ENCODE data around the gene PROSER1.
"Not testable (repeated sequence)": the region's sequence is repeated elsewhere in the genome, so short reads cannot be mapped to it uniquely, and the experiment has no call there.

Gene PROSER1

DNA sequence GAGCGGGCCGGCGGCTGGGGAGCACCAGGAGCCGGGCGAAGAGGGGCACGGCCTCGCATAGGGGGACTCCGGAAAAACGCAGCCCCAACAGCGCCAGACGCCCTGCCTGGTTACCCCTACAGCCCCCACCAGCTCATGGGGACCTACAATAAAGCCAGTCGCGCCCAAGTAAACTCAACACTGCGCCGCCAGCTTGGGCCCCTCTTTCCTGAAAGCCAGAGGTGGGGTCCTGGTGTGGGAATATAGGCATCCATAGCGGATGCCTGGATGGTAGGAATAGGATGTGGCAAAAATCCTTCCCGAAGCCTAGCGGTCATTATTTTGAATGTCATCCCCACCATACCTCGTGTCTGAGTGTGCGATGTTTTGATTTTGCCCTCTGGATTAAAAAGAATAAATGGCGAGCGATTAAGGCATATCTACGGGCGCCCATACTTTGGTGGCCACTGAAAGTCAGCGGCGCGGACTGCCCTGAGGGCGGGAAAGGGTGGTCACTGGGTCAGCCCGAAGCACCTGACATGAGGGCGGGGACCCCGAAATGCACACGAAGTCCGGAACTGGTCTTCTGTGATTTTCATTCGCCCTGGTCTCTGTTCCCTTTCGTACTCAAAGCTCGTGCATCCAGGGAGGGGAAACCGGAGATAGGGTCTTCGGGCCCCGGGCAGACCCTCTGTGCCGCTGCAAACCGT is at the start of gene PROSER1, which contains the start of gene NHLRC3:
Gene PROSER1 (minus strand): TSS at position 210 of the 689 bp plus-strand sequence. CDS start 847 bp downstream, outside the sequence.
Gene NHLRC3 (plus strand): TSS at position 577 of the 689 bp plus-strand sequence. CDS start 184 bp downstream, outside the sequence.
- DNase-seq (ENCODE audit: low read depth, low spot score), result peak; percentile 95

DNA sequence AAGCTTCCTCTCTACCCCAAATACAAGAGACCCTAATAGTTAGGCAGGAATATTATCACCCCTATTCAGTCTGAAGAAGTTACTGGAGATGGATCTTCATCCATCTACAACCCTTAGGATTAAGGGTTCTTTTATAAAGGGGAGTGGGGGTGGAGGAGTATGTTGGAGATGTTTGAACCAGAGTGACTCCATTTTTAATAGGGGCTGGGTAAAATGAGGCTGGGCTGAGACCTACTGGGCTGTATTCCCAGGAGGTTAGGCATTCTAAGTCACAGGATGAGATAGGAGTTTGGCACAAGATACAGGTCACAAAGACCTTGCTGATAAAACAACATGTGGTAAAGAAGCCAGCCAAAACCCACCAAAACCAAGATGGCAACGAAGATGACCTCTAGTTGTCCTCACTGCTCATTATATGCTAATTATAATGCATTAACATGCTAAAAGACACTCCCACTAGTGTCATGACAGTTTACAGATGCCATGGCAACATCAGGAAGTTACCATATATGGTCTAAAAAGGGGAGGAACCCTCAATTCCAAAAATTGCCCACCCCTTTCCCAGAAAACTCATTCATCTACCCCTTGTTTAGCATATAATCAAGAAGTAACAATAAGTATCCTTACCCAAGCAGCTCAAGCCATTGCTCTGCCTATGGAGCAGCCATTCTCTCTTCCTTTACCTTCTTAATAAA is 48.5 kb upstream of the PROSER1 start:
- DNase-seq (ENCODE audit: low read depth, low spot score), result not testable (repeated sequence)

DNA sequence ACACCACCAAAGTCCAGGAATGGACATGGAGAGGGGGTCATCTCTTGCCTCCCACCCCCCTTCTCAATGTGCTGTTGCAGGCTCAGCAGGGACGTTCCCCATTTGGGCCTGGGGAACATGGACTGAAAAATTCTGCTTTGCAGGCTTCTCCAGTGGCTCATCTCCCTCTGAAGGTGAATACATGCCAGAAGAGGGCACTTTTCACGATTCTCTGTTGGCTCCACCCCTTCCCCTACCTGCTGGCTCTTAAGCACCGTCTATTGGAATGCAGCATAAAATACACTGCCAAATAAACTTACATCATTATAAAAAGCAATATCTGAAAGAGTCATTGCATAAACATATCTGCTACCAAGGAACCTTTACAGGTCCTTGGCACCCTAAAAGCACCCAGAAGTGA is 36.1 kb upstream of the PROSER1 start:
- DNase-seq (ENCODE audit: low read depth, low spot score), result no peak

DNA sequence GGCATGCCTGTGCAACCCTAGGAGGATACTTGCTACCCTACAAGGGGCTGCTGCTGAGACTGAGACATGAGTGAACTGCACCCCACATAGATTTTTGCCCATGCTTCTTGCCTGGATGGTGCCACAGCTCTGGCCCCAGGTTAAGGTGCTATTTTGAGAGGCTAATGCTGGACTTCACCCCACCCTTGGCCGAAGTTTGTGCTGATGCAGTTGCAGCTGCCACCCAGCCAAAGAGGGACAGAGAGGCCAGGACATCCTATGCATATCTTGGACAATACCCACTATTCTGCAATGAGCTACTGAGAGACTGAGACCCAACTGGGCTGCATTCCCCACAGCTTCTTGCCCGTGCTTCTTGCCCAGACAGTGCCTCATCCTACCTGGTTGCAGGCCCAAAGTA is 35.0 kb upstream of the PROSER1 start:
- DNase-seq (ENCODE audit: low read depth, low spot score), result no peak

DNA sequence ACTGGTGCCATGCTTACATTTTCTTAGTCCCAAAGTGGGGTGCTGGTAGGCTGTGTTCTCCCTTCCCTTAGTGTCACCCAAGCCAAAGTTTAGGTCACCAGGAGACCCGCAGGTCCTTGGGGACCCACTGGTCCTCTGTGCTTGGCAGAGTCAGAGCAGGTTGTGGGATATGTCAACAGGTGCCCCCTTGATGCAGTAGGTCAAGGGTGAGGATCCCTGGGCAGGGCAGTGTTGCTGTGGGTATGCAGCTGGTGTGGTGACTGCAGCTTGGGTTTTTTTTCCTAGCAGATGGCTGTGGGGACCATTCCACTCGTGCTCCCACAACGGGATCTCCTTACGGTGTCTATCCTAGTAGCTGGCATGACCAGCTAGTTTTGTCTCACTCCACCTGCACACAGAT is 24.1 kb upstream of the PROSER1 start:
- DNase-seq (ENCODE audit: low read depth, low spot score), result no peak

DNA sequence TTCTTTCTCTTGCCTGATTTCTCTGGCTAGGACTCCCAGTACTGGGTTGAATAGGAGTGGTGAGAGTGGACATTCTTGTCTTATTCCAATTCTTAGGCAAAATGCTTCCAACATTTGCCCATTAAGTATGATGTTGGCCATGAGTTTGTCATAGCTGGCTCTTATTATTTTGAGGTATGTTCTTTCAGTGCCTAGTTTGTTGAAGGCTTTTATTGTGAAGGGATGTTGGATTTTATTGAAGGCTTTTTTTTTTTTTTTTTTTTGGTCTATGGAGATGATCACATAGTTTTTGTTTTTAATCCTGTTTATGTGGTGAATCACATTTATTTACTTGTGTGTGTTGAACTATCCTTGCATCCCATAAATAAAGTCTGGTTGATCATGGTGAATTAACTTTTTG is 20.2 kb upstream of the PROSER1 start:
- DNase-seq (ENCODE audit: low read depth, low spot score), result no peak

DNA sequence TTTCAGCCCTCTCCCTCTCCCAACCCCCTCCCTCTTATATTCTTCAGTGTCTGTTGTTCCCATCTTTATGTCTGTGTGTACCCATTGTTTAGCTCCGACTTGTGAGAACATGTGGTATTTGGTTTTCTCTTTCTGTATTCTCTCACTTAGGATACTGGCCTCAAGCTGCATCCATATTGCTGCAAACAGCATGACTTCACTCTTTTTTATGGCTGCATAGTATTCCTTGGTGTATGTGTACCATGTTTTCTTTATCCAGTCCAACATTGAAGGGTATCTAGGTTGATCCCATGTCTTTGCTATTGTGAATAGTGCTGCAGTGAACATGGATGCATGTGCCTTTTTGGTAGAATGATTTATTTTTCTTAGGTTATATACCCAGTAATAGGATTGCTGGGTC is 18.1 kb upstream of the PROSER1 start:
- no peak for DNase-seq (ENCODE audit: low read depth, low spot score)

DNA sequence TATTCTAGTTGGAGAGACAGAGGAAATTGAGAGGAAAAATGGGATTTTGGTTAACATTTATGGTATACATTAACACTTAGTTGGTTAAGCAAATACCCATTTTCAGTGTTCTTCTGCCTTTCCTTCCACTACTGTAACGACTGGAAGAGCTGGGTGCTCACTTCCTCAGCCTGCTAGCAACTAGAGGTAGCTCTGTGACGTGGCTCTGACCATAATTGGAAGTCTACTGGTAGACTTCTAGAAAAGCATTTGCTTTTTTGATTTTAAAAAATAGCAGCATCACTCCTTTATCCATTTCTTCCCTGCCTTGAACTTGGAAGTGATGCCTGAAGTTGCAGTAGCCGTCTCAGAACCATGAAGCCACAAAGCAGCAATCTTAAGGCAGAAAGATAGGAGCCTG is 16.2 kb upstream of the PROSER1 start:
- DNase-seq (ENCODE audit: low read depth, low spot score), result no peak

DNA sequence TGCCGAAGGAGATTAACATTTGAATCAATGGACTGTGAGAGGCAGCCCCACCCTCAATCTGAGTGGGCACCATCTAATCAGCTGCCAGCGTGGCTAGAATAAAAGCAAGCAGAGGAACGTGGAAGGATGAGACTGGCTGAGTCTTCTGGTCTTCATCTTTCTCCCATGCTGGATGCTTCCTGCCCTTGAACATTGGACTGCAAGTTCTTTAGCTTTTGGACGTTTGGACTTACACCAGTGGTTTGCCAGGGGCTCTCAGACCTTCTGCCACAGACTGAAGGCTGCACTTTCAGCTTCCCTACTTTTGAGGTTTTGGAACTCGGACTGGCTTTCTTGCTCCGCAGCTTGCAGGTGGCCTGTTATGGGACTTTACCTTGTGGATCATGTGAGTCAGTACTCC is 15.1 kb upstream of the PROSER1 start:
- no peak for DNase-seq (ENCODE audit: low read depth, low spot score)

DNA sequence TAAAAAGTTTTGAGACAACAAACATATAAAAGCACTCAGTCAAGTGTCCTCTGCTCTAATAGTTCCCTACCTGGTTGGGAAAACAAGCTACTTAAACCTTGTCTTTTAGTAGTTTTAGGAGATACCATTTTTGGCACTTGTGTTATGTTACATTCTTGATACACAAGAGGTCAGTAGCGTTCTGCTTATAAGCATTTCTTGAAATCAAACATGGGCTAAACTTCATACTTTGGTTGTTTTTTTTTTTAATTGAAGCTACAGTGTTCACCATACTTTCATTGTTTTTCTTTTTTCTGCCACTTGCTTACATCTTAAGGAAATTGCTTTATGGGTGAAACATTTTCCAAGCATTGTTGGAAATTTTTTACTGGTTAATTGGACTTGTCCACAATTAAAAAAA is 13.3 kb upstream of the PROSER1 start:
- DNase-seq (ENCODE audit: low read depth, low spot score), result peak; percentile 61

DNA sequence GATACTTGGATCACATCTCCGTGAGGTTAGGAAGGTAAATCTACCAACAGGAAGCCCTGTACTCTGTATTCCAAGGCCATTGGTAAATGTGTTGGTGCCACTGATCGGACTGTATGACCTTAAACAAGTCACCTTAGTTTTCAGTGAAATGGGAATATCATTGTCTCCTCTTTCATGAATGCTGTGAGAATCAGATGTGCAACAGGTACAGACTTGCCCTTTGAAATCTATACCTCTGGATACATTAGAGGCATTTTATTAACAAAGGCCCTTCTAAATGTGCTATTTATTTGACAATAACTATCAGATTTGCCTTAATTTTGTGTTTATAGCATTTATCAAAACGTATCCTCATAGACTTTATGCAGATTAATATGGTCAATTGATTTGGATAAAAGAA is 11.4 kb upstream of the PROSER1 start:
- DNase-seq (ENCODE audit: low read depth, low spot score), result no peak

DNA sequence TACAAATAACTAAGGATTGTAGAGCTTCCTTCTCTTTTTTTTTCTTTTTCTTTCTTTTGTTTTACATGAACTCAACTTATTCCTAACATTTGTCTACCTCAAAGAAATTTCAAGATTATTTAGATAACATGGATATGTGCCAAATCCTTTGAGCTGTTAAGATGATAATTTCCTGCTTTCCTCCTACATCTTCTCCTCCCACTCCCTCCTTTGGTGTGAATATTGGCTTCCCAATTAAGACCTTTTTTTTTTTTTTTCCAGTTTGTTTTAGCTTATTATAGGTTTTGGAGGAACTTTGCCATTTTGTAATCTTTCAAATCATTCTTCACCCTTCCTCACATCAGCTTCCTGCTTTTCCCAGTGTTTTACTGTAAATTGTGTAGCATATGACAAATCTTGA is 10.9 kb upstream of the PROSER1 start:
- no peak for DNase-seq (ENCODE audit: low read depth, low spot score)

DNA sequence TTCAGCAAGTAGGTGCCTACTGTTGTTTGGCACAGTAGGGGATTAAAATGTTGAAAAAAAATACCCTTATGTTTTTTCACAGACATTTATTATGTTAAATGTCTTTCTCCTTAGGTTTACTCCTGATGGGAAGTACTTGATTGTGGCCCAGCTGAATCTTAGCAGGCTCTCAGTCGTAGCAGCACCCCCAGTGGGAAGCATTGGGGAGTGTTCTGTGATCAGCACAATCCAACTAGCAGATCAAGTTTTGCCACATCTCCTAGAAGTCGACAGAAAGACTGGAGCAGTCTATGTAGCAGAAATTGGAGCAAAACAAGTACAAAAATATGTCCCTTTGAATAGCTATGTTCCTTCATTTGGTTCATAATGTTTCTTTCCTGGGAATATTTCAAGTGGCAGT is 9.7 kb upstream of the PROSER1 start:
- DNase-seq (ENCODE audit: low read depth, low spot score), result no peak

DNA sequence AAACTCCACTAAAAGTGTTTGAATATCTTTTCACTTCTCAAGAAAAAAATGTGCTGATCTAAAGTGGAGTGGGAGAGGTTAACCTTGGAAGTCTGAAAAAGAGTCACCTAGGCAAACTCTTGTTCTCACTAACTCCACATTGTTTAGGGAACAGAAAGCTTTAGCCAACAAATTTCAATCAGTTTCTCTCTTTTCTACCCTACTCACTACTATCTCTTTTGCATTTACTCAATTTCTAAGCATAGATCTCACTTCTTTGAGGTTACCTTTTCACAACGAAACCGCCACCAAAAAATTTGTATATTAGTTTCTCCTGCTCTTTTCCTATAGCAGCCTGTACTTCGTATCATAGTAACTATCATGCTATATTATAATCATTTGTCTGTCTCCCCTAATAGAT is 6.6 kb upstream of the PROSER1 start:
- DNase-seq (ENCODE audit: low read depth, low spot score), result no peak

DNA sequence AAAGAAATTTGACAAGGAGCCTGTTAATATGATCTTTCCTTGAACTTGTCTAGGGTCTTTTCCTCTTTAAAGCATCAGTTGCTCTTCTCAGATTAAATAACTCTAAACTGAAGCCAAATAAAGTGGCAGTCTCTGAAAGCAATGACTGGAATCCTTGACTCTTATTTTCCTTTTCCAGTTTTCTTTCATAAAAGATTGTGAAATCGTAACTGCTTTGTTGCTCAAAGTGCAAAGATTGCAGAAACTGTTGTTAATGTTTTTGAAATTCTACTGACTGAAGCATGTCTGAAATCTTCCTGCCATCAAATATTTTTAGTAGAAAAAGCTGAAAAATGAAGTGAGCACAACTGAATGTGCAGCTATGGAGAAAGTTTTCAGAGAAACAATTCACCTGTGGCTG is 2.3 kb upstream of the PROSER1 start:
- DNase-seq (ENCODE audit: low read depth, low spot score), result no peak

DNA sequence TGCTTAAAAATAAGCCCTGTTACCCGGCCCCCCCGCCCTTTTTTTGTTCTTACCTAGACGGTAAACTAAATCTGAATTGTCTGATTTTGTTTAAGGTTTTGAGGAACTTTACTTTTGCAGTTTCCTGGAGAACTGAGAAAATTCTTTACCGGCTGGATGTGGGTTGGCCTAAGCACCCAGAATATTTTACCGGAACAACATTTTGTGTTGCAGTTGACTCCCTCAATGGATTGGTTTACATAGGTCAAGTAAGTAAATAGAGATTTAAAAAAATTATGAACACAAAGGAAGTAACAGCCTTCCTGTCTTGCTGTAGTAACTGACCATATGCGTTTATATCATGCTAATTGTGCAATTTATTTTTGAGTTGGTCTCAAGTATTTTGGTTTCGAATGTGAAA is 1.2 kb upstream of the PROSER1 start:
- DNase-seq (ENCODE audit: low read depth, low spot score), result no peak

DNA sequence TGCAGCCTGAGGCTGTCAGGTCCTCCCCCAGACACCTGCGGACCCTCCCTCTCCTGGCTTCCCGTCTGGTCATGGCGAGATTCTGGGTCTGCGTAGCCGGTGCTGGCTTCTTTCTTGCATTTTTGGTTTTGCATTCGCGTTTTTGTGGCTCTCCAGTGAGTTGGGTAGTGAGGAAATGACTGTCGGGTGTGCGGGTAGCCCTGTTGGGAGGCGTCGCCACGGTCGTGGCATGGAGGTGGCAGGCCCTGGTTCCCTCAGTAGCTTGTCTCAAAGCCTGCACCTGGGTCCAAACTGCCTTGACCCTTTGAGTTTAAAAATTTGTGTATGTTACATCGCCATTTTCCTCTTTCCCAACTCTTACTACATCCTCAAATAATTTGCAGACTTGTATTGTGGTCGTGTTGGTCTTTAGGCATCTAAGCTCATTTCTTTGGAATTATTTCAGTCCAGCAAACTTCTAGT is 711 bp upstream of the PROSER1 start:
- no peak for DNase-seq (ENCODE audit: low read depth, low spot score)

DNA sequence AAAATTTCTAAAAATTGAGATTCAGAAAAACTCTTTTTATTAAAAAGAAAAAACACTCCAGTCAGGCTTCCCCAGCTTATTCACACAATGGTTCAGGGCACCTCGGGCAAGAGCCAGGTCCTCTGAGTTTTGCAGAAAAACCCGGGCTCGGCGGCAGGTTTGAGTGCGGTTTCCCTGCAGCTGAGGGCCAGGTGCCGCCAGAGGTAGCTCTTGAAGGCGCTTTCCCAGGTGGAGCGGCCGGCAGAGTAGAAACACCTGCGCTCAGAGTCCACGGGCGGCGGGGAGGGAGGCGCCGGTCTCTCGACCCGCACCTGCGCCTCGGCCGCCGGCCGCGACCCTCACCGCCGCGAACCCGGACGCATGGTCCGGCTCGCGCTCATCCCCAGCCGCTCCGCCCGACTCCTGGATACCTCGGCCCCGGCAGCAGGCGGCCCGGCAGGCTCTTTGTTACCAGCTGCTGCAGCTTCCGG is 444 bp downstream of the PROSER1 start:
- no peak for DNase-seq (ENCODE audit: low read depth, low spot score)

DNA sequence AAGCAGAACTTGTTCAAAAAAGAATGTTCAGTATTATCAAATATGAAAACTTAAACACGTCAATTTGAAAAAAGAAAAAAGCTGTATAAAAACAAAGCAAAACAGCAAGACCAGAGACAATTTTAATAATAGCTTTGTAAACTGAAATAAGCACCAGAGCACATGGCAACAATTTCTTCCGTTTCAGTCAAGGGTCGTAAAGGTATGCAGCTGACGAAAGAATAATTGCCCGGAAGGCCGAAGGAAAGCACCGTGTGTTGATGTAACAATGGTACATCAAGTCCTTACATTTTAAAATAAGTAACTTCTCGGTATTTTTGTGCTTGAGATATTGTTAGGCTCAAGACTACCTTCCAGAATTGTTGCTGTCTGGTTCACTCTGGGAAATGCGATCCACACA is 1.7 kb downstream of the PROSER1 start:
- peak; percentile 36 for DNase-seq (ENCODE audit: low read depth, low spot score)

DNA sequence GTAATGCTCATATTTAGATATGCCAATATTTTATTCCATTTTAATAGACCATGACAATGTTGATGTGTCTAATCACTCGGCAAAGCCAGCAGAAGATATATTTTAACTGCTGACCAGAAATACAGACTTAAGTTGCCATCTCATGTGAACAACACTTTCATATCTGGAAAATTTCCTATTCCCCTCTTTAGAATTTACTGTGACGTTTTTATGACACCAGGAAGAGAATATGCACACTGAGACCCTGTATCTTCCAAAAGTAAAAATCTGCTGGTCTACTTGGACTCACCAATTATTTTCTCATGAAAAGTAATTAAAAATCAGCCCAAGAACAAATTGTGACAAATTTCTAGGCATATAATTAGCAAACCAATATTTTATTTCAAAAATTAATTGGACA is 2.1 kb downstream of the PROSER1 start:
- no peak for DNase-seq (ENCODE audit: low read depth, low spot score)

DNA sequence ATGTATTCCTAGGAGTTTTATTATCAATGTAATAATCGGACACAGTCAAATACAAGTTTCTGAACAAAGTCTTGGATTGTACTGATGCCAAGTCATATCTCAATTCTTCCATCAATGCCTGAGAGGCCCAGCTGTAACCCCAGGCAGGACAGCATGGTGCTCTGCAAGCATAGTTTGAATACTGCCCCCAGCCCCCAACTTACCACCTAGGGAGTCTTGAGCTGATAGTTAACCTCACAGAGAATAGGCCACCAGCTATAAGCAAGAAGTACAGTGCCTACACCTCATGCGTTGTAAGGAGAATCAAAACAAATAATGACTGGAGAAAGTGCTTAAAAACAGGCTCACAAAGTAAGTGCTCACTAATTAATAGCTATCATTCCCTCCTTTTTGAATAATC is 2.7 kb downstream of the PROSER1 start:
- DNase-seq (ENCODE audit: low read depth, low spot score), result no peak

DNA sequence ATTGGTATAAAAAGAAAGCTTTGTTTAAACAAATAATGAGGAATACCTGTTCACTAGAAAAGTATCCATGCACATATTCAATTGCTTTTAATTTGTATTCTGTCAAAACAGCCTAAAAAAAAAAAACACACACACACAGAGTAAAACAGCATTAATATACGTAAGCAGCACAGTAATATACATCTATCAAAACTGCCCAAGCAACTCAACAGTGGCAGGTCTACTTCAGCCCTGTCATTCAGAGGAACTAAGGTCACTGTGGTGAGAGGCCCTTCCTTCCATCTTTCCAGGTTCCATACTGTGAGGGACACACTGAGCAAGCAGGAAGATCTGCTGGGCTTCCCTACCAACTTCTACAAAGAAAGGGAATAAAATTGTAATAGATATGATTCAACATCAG is 3.8 kb downstream of the PROSER1 start:
- no peak for DNase-seq (ENCODE audit: low read depth, low spot score)

DNA sequence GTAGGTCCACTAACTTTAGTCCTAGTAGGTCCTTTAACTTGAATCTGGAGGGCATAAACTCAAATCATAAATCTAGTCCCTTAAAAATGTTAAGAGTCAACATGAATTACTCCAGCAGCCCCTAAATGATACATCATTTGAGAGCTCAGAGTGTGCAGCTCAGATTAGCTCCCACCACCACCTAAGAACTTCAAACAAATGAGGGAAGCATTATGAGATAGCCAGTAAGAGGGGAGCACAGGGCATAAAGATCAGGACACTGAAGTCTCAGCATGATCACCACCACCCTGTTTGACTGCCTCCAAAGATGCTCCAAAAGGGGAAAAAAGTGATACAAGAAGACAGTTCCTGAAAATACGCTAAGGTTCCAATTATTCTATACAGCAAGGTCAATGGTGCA is 5.7 kb downstream of the PROSER1 start:
- DNase-seq (ENCODE audit: low read depth, low spot score), result no peak

Measured in astrocyte of the hippocampus (primary cell).